Stimulated activated naive CD8-positive, alpha-beta T cell treated with anti-CD3 and anti-CD28 coated beads, Interleukin-15, Interleukin-2, amounts not matched to agents 100 U/mL and 50 U/mL, for 24 hours (primary cell): Measurements from ENCODE around the gene KIF1A.
"Not testable (repeated sequence)": the region's sequence is repeated elsewhere in the genome, so short reads cannot be mapped to it uniquely, and the experiment has no call there.

Source experiments
- ATAC-seq: fragments of 150-1000 bp; cut with Tn5 transposase; one replicate; pipeline ENCODE4 v1.10.0; 2021
- DNase-seq: peaks from one replicate; pipeline ENCODE4 v3.0.0; 2021

KIF1A gene

GRCh38 chr2:240846873-240847595 lies 27.0 kb upstream of the KIF1A start:
- no peak for ATAC-seq
- no peak for DNase-seq

- not testable (repeated sequence) for ATAC-seq
These were observed 26.3 kb upstream of the KIF1A start for GRCh38 chr2:240846309-240846708.

GRCh38 chr2:240840435-240841060 lies 20.5 kb upstream of the KIF1A start:
- ATAC-seq (peak; percentile 31), DNase-seq (peak; percentile 35)

More at GRCh38 chr2:240846309-240846708, 26.3 kb upstream of the KIF1A start:
- DNase-seq, result not testable (repeated sequence)

- ATAC-seq (no peak), DNase-seq (no peak)
These were observed 19.4 kb upstream of the KIF1A start for GRCh38 chr2:240839152-240840143.

- no peak for ATAC-seq
- no peak for DNase-seq
These were observed 17.6 kb upstream of the KIF1A start for GRCh38 chr2:240837621-240838020.

- no peak for ATAC-seq
- DNase-seq, result no peak
These were observed 16.9 kb upstream of the KIF1A start for GRCh38 chr2:240836781-240837467.

- DNase-seq (no peak), ATAC-seq (no peak)
These were observed 15.5 kb upstream of the KIF1A start for GRCh38 chr2:240835528-240835927.

GRCh38 chr2:240834377-240834975 lies 14.5 kb upstream of the KIF1A start:
- DNase-seq (no peak), ATAC-seq (no peak)

- DNase-seq, result no peak
- ATAC-seq, result no peak
These were observed 13.8 kb upstream of the KIF1A start for GRCh38 chr2:240833724-240834285.

GRCh38 chr2:240832921-240833494 lies 13.0 kb upstream of the KIF1A start:
- no peak for DNase-seq
- no peak for ATAC-seq

- DNase-seq (peak; percentile 96), ATAC-seq (peak; percentile 92)
These were observed 12.2 kb upstream of the KIF1A start for GRCh38 chr2:240832205-240832727.

GRCh38 chr2:240831594-240832204 lies 11.7 kb upstream of the KIF1A start:
- ATAC-seq (no peak), DNase-seq (no peak)

- DNase-seq (no peak), ATAC-seq (no peak)
These were observed 5.5 kb upstream of the KIF1A start for GRCh38 chr2:240825476-240825875.

GRCh38 chr2:240823449-240824336 lies 3.7 kb upstream of the KIF1A start:
- ATAC-seq, result no peak

GRCh38 chr2:240822280-240822847 lies 2.3 kb upstream of the KIF1A start:
- no peak for DNase-seq

More at GRCh38 chr2:240823449-240824336, 3.7 kb upstream of the KIF1A start:
- no peak for DNase-seq

GRCh38 chr2:240821429-240821778 lies 1.4 kb upstream of the KIF1A start:
- ATAC-seq (no peak), DNase-seq (no peak)

More at GRCh38 chr2:240822280-240822847, 2.3 kb upstream of the KIF1A start:
- no peak for ATAC-seq

- ATAC-seq, result peak; percentile 51
These were observed 799 bp upstream of the KIF1A start for GRCh38 chr2:240820607-240821428.

More at GRCh38 chr2:240820607-240821428, 799 bp upstream of the KIF1A start:
- DNase-seq, result peak; percentile 59
